Ovary (tissue), 3 donors: Measurements from ENCODE around the gene PERCC1.

Source experiments
- POLR2A ChIP-seq: fragments of 450-650 bp; IDR thresholded peaks from one replicate; pipeline ENCODE4 v1.6.1; 2017; ENCODE audit warnings: antibody characterized with exemption, mild to moderate bottlenecking, moderate library complexity
- TF ChIP-seq, protein P1 (sequence below), 3 donors: fragments of 450-650 bp in 2 of 3; fragments of 200-600 bp in 1 of 3; IDR thresholded peaks; one replicate each; pipeline versions ENCODE4 v1.5.1 to v1.8.0; 2016 to 2022; ENCODE audit warnings: antibody characterized with exemption in 3 of 3, mild to moderate bottlenecking in 1 of 3
- donor health status: DM: no; HTN: no; CAD: no.

DNA sequence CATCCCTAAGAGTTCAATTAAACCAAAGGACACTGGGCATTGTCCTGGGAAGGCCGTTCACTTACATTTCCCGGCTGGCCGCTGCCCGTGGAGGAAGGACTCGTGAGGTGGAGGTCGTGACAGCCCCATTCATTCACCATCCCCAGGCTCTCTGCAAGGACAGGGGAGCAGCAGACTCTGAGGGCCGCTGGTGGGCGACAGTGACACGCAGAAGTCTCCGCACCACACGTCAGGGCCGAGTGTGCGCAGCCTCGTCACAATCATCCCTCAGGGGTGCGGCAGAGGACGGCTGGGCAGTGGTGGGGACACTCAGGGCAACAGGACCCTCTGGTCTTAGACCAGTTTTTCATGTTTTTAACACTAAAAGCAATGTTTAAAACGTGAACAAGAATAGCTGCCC lies 38.1 kb upstream of the PERCC1 start:
- TF ChIP-seq, protein P1, sequence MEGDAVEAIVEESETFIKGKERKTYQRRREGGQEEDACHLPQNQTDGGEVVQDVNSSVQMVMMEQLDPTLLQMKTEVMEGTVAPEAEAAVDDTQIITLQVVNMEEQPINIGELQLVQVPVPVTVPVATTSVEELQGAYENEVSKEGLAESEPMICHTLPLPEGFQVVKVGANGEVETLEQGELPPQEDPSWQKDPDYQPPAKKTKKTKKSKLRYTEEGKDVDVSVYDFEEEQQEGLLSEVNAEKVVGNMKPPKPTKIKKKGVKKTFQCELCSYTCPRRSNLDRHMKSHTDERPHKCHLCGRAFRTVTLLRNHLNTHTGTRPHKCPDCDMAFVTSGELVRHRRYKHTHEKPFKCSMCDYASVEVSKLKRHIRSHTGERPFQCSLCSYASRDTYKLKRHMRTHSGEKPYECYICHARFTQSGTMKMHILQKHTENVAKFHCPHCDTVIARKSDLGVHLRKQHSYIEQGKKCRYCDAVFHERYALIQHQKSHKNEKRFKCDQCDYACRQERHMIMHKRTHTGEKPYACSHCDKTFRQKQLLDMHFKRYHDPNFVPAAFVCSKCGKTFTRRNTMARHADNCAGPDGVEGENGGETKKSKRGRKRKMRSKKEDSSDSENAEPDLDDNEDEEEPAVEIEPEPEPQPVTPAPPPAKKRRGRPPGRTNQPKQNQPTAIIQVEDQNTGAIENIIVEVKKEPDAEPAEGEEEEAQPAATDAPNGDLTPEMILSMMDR (IDR thresholded peaks at IDR 0.05), result no peak
- TF ChIP-seq POLR2A, result no peak
